ENCODE results near the gene NDUFS5. TPM values are rescaled to one million over a fixed set of nuclear protein-coding genes. Genes with fewer than 3 reads are reported as not detected.

NDUFS5 gene
- total RNA-seq, 1 experiment from 2014 or later, result 284 TPM

DNA sequence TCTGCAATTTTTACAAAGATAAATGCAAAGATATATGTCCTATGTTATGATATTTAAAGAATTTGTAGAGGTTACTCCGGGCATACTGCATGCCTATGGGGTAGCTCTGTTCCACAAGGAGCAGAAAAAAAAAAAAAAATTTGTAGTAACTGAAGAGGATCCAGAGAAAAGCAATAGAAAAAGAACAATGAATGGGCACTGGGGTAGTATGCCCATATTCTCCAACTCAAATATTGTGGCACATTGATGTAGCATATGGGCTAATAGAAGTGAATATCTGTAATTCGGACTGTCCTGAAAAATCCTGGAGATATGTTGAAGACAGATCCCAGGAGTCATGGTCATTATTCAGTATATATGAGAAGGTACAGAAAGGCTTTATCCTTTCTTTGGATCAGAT lies 36.2 kb upstream of the NDUFS5 start:
- H3K4me1 ChIP-seq (ENCODE audit: insufficient read depth, low read length, poor library complexity, severe bottlenecking), result peaks cover 13% of the 10 kb centered on the region
- no peaks in the 10 kb centered on the region for H3K27me3 ChIP-seq (replicated peaks; ENCODE audit: insufficient read depth, low read depth, low read length, poor library complexity)
- no peaks in the 10 kb centered on the region for H3K9me3 ChIP-seq (ENCODE audit: low read depth, low read length, poor library complexity, severe bottlenecking)
- peaks cover 10% of the 10 kb centered on the region for H3K36me3 ChIP-seq (ENCODE audit: insufficient read depth, low read length, poor library complexity, severe bottlenecking)
- H3K27ac ChIP-seq (ENCODE audit: low read depth, low read length, poor library complexity, severe bottlenecking), result no peak overlapping the region
- DNase-seq (ENCODE audit: low spot score), result no peak
- H3K4me3 ChIP-seq (ENCODE audit: low read depth, low read length, poor library complexity, severe bottlenecking), result no peak overlapping the region
- BruUV-seq (replicated peaks), result no TSS peak
- TF ChIP-seq, protein P1, sequence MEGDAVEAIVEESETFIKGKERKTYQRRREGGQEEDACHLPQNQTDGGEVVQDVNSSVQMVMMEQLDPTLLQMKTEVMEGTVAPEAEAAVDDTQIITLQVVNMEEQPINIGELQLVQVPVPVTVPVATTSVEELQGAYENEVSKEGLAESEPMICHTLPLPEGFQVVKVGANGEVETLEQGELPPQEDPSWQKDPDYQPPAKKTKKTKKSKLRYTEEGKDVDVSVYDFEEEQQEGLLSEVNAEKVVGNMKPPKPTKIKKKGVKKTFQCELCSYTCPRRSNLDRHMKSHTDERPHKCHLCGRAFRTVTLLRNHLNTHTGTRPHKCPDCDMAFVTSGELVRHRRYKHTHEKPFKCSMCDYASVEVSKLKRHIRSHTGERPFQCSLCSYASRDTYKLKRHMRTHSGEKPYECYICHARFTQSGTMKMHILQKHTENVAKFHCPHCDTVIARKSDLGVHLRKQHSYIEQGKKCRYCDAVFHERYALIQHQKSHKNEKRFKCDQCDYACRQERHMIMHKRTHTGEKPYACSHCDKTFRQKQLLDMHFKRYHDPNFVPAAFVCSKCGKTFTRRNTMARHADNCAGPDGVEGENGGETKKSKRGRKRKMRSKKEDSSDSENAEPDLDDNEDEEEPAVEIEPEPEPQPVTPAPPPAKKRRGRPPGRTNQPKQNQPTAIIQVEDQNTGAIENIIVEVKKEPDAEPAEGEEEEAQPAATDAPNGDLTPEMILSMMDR (conservative IDR thresholded peaks at IDR 0.05; ENCODE audit: low read depth, low read length), result no peak
- TF ChIP-seq EZH2 (IDR thresholded peaks at IDR 0.05; ENCODE audit: borderline replicate concordance, low read depth, low read length, poor library complexity, severe bottlenecking), result no peak
- CTCF ChIA-PET, result interaction anchor here (0.6 kb wide), 1 partner anchor 971 kb away, joined by 4 read pairs; no protein-coding TSS in a partner anchor
- POLR2A ChIA-PET (ENCODE audit: low non-redundant PET), result no interaction called here
- intact Hi-C loops (cut with micrococcal nuclease; ENCODE audit: unreplicated experiment), result loop anchor here (5.0 kb wide), 1 partner anchor 118 kb away; the partner anchor contains the start of gene MYCBP

- POLR2A ChIA-PET (ENCODE audit: low non-redundant PET), result no interaction called here
- peaks cover 13% of the 10 kb centered on the region for H3K36me3 ChIP-seq (ENCODE audit: insufficient read depth, low read length, poor library complexity, severe bottlenecking)
- CTCF ChIA-PET, result no interaction called here
Observed at GRCh38 chr1:38990386-38990737, 35.8 kb upstream of the NDUFS5 start.

DNA sequence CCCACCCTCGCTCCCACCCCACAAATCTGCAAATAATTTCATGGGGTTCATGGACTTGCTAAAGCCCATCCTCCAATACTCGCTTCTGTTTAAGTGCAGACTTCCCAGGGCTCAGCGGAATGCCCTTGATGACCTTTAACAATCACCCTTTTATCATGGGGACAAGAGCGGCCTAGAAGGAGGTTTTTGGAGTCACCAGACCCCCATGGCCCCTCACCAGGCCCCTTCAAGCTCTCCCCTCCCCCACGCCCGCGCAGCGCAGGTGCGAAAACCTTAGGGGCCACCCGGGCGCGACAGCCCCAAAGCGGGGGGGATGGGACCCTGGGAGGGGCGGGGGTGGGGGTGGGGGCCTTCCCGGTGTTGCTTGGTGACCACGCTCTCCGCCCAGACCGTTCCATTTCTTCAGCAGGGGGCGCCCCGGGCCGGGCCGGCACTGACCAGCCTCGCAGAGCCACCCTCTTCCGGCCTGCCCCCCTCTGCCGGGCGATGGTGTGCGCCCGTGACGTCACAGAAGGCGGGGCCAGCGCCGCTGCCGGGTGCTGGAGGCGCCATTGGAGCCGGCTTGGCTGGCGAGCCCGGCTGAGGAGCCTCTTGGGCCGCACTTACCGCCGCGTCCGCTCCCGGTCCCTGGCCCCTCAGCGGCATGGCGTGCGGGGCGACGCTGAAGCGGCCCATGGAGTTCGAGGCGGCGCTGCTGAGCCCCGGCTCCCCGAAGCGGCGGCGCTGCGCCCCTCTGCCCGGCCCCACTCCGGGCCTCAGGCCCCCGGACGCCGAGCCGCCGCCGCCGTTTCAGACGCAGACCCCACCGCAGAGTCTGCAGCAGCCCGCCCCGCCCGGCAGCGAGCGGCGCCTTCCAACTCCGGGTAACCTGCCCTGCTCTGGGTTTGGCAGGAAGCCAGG lies 35.2 kb upstream of the NDUFS5 start, which contains the start of gene AKIRIN1:
Gene AKIRIN1, plus strand, starts transcription at position 539 of the 900 bp plus-strand sequence. Its CDS starts 105 bp downstream, at position 644.
- DNase-seq (ENCODE audit: low spot score), result peak; percentile 97
- Histone ChIP-seq H3K27me3 (replicated peaks; ENCODE audit: insufficient read depth, low read depth, low read length, poor library complexity) (no peaks in the 10 kb centered on the region), H3K4me3 (ENCODE audit: low read depth, low read length, poor library complexity, severe bottlenecking) (peak within 1 kb of the TSS; percentile 99), H3K9me3 (ENCODE audit: low read depth, low read length, poor library complexity, severe bottlenecking) (no peaks in the 10 kb centered on the region), H3K36me3 (ENCODE audit: insufficient read depth, low read length, poor library complexity, severe bottlenecking) (peaks cover 19% of the 10 kb centered on the region), H3K4me1 (ENCODE audit: insufficient read depth, low read length, poor library complexity, severe bottlenecking) (peaks cover 13% of the 10 kb centered on the region), H3K27ac (ENCODE audit: low read depth, low read length, poor library complexity, severe bottlenecking) (peak within 1 kb of the TSS; percentile 98)
- intact Hi-C loops (cut with micrococcal nuclease; ENCODE audit: unreplicated experiment), result loop anchor here (5.0 kb wide), 1 partner anchor 119 kb away; the partner anchor contains the start of gene MYCBP
- no peak for TF ChIP-seq EZH2 (IDR thresholded peaks at IDR 0.05; ENCODE audit: borderline replicate concordance, low read depth, low read length, poor library complexity, severe bottlenecking)
- TF ChIP-seq, protein P1 (conservative IDR thresholded peaks at IDR 0.05; ENCODE audit: low read depth, low read length), result no peak
- ChIA-PET CTCF (no interaction called here), POLR2A (ENCODE audit: low non-redundant PET) (no interaction called here)
- no TSS peak for BruUV-seq (replicated peaks)

More at GRCh38 chr1:38990386-38990737, 35.8 kb upstream of the NDUFS5 start:
- no peak for TF ChIP-seq EZH2 (IDR thresholded peaks at IDR 0.05; ENCODE audit: borderline replicate concordance, low read depth, low read length, poor library complexity, severe bottlenecking)
- TF ChIP-seq, protein P1 (conservative IDR thresholded peaks at IDR 0.05; ENCODE audit: low read depth, low read length), result no peak
- DNase-seq (ENCODE audit: low spot score), result peak; percentile 17
- no peaks in the 10 kb centered on the region for H3K27me3 ChIP-seq (replicated peaks; ENCODE audit: insufficient read depth, low read depth, low read length, poor library complexity)
- BruUV-seq (replicated peaks), result no TSS peak
- H3K9me3 ChIP-seq (ENCODE audit: low read depth, low read length, poor library complexity, severe bottlenecking), result no peaks in the 10 kb centered on the region
- H3K27ac ChIP-seq (ENCODE audit: low read depth, low read length, poor library complexity, severe bottlenecking), result peak overlapping the region; percentile 98
- intact Hi-C loops (cut with micrococcal nuclease; ENCODE audit: unreplicated experiment), result loop anchor here (5.0 kb wide), 1 partner anchor 118 kb away; the partner anchor contains the start of gene MYCBP
- peaks cover 13% of the 10 kb centered on the region for H3K4me1 ChIP-seq (ENCODE audit: insufficient read depth, low read length, poor library complexity, severe bottlenecking)
- peak overlapping the region; percentile 99 for H3K4me3 ChIP-seq (ENCODE audit: low read depth, low read length, poor library complexity, severe bottlenecking)
